Smooth muscle cell of the brain vasculature (primary cell): Measurements from ENCODE around the gene DLK2.
A peak's percentile ranks its signal among the peaks of the same experiment; 100 is the strongest.
"Not testable (repeated sequence)": the region's sequence is repeated elsewhere in the genome, so short reads cannot be mapped to it uniquely, and the experiment has no call there.

Experiments
- DNase-seq: peaks from one replicate; pipeline ENCODE4 v3.0.0-alpha.2; 2012; ENCODE audit warnings: low read depth, low spot score

Gene DLK2

GRCh38 chr6:43481591-43482236, 26.4 kb upstream of the DLK2 start:
- DNase-seq = no peak

- no peak for DNase-seq
Observed at GRCh38 chr6:43481075-43481474, 25.7 kb upstream of the DLK2 start.

GRCh38 chr6:43478008-43478372, 22.6 kb upstream of the DLK2 start:
- DNase-seq = no peak

- peak; percentile 57 for DNase-seq
Observed at GRCh38 chr6:43477235-43478007, 22.1 kb upstream of the DLK2 start, which contains the start of gene TJAP1. TJAP1 (plus strand) TSS chr6:43477570; CDS start chr6:43499002, 21,432 bp downstream.

- no peak for DNase-seq
Observed at GRCh38 chr6:43476746-43477145, 21.4 kb upstream of the DLK2 start.

- DNase-seq = no peak
Observed at GRCh38 chr6:43475516-43475915, 20.2 kb upstream of the DLK2 start.

GRCh38 chr6:43472515-43472914, 17.2 kb upstream of the DLK2 start:
- no peak for DNase-seq

- DNase-seq = no peak
Observed at GRCh38 chr6:43471399-43471798, 16.1 kb upstream of the DLK2 start.

GRCh38 chr6:43469947-43470346, 14.6 kb upstream of the DLK2 start:
- DNase-seq = no peak

- no peak for DNase-seq
Observed at GRCh38 chr6:43468748-43469681, 13.7 kb upstream of the DLK2 start.

GRCh38 chr6:43468240-43468639, 12.9 kb upstream of the DLK2 start:
- no peak for DNase-seq

GRCh38 chr6:43467752-43468151, 12.4 kb upstream of the DLK2 start:
- DNase-seq = no peak

GRCh38 chr6:43467265-43467664, 11.9 kb upstream of the DLK2 start:
- DNase-seq = not testable (repeated sequence)

GRCh38 chr6:43465948-43466347, 10.6 kb upstream of the DLK2 start:
- no peak for DNase-seq

- DNase-seq = no peak
Observed at GRCh38 chr6:43464337-43464736, 9.0 kb upstream of the DLK2 start.

- DNase-seq = no peak
Observed at GRCh38 chr6:43461936-43462335, 6.6 kb upstream of the DLK2 start.

- no peak for DNase-seq
Observed at GRCh38 chr6:43460032-43460431, 4.7 kb upstream of the DLK2 start.

- DNase-seq = no peak
Observed at GRCh38 chr6:43459535-43459934, 4.2 kb upstream of the DLK2 start.

- not testable (repeated sequence) for DNase-seq
Observed at GRCh38 chr6:43458154-43458553, 2.8 kb upstream of the DLK2 start.

GRCh38 chr6:43457643-43458042, 2.3 kb upstream of the DLK2 start:
- no peak for DNase-seq

- DNase-seq = no peak
Observed at GRCh38 chr6:43454696-43455530, 435 bp downstream of the DLK2 start.
